CD1c-positive myeloid dendritic cell (primary cell): Measurements from ENCODE around the gene MSRB1.

Experiments
- DNase-seq: peaks from one replicate; pipeline ENCODE4 v3.0.0-alpha.2; 2016; ENCODE audit errors: extremely low spot score

Gene MSRB1, protein sequence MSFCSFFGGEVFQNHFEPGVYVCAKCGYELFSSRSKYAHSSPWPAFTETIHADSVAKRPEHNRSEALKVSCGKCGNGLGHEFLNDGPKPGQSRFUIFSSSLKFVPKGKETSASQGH

DNA sequence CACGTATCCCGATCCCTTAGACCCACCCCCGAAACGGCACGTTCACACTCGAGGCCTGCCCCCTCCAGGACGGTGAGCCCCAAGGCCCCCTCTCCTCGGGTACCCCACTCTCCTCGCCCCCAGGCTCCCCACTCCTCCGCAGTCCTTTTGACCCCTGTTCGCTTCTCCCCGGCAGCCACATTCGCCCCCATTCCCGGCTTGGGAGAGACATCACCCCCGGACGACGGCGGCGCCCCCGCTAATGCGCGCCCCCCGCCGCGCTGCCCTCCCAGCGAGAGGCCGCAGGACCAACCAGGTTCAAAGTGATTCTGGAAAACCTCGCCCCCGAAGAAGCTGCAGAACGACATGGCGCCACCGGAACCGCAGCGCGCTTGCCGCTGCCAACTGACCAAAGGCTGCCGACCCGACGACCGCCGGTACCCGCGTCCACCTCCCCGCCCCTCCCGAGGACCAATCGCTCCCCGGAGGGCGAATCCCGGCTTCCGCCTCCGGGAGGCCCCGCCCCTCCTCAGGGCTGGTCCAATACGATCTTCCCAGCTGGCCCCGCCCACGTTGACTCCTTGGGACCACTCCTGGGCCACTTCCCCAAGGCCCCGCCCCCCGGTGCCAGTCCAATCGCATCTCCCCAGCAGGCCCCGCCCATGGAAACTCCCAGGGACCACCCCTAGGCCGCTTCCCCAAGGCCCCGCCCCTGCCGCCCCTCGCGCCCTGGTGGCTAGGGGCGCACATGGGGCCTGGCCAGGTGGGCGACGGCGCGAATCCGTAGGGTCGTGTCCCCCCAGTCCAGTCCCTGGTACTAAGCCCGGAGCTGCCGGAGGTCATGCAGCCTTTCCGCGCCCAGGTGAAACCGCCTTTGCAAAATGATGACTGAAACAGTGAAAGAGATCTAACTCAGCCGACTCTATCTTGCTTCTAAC, at the start of gene MSRB1:
Gene MSRB1, minus strand, starts transcription at position 390 of the 917 bp plus-strand sequence. Its CDS starts 43 bp downstream, at position 347.
- DNase-seq: peak; percentile 100

DNA sequence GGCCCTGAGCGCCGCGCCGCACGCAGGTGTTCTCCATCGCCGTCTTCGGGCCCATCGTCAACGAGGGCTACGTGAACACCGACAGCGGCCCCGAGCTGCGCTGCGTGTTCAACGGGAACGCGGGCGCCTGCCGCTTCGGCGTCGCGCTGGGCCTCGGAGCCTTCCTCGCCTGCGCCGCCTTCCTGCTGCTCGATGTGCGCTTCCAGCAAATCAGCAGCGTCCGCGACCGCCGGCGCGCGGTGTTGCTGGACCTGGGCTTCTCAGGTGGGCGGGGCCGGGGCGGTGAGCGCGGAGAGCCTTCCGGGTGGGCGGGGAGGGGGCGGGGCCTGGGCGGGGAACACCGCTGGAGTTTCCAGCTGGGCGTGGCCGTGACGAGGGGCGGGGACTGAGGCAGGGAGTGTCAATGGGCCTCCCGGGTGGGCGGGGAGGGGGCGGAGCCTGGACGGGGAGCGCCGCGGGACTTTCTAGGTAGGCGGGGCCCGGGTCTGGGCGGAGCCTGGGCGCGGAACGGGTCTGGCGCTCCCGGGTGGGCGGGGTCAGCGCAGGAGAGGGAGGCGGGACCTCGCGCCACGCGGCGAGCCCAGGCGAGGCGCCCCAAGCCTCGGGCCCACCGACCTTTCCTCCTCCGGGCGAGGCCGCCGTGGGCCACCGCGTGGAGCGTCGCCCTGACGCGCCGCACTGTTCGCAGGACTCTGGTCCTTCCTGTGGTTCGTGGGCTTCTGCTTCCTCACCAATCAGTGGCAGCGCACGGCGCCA, 49.1 kb upstream of the MSRB1 start:
- peak; percentile 98 for DNase-seq

DNA sequence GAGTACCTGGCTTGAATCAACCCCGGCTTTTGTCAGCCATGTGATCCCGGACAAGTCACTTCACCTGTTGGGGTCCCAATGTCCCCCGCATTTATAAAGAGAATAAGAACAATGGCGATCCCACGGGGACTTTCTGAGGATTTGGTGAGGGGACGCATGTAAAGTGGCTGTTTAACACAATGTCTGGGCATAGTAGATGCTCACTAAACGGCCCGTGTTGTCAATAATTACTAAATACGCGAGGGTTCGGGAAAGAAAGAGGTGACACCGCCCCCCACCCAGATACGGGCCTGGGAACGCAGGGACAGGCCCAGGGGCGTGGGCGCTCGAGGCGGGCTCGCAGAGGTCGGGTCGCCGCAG, 48.6 kb upstream of the MSRB1 start:
- no peak for DNase-seq

DNA sequence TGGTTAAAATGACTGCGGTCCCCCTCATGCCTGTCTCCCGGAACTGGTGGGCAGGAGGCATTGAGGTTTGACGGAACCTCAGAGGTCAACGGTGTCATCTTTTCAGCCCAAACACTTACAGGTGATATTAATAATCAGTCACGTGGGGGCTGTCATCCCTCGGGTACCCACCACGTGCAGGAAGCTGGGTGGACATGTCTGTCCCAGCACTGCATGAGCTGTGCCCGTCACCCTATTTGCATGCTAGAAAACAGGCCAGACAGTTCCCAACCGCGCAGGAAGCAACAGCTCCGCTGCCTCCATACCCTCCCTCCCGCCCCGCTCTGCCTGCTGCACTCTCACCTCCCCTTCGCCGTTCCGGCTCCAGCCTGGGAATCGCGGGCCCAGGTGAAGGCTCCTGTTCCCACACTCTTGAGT, 48.1 kb upstream of the MSRB1 start:
- peak; percentile 36 for DNase-seq

DNA sequence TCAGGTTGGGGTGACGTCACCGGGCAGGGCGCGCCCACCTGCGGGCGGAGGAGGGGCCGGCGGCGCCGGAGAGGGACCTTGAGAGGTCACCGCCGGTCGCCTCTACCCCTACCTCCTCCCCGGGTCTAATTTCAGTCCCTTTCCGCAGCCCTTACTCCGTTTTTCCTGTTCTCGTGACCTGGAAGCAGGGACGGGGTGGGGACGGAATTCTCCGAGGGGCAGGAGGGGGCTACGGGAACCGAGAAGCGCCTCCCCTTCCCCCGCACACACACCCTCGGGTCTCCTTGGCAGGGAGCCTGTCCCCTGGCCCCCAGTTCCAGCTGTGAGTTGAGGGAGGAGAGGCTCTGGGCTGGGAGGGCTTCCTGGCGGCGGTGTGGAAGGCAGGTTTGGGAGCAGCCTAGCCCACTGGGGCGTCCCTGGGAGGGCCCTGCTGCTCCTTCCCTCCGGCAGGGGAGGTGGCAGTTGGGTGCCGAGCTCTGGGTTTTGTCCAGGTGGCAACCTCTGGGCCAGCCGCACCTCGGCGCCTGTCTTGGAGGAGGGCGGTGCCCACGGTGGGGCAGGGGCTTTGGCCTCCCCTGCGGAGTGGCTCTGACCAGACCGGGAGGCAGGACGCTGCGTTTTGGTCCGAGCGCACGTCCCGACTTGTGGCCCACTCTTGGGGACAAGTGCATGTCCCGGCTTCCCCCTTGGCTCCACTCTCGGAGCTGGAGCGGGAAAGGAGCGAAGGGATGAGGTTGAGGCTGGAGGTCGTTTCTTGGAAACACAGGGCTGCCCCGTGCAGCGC, 47.5 kb upstream of the MSRB1 start:
- DNase-seq: no peak

DNA sequence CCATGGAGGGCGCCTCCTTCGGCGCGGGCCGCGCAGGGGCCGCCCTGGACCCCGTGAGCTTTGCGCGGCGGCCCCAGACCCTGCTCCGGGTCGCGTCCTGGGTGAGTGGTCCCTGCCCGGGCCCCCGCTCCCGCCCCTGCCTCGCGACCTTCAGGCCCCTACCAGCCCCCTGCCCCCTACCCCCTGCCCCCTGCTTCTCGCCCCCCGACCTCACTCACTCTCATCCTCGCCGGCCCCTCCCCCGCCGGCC, 47.0 kb upstream of the MSRB1 start:
- DNase-seq: no peak

DNA sequence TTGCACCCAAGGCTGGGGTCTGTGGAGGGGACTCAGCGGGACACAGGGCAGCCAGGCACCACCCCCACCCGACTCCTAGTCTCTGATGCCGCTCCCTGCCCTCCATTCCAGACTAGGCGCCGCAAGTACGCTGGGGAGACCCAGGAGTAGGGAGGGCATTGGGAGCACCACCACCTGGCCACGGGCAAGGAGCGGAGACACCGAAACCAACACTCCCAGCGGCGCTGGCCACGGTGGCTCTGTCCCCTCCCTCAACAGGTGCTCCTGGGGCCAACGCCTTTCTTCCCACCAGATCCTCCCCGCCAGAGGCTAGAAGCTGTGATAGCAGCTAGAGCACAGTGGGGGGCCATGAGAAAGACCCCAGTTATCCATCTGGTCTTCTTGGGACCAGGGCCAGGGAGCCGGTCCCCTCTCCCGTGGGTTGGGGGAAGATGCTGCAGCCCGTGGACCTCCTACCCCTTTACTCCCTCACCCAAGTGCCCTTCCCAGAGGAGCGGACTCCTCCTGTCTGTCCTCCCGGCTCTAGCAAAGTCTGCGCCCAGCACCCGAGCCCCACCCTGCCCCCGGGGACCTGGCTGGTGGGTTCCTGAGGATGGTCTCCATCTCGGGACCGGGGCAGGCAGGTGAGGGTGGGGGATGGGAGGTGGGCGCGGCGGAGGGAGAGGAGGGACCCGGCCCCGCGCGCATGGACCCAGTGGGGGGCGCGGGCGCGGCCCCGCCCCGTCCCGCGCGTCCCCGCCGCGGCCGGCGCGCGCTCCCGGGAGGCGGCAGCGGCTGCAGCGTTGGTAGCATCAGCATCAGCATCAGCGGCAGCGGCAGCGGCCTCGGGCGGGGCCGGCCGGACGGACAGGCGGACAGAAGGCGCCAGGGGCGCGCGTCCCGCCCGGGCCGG, 46.5 kb upstream of the MSRB1 start, which contains the start of gene SYNGR3:
Gene SYNGR3, plus strand, starts transcription at position 762 of the 892 bp plus-strand sequence. CDS start 133 bp downstream, outside the sequence.
- DNase-seq: peak; percentile 25

DNA sequence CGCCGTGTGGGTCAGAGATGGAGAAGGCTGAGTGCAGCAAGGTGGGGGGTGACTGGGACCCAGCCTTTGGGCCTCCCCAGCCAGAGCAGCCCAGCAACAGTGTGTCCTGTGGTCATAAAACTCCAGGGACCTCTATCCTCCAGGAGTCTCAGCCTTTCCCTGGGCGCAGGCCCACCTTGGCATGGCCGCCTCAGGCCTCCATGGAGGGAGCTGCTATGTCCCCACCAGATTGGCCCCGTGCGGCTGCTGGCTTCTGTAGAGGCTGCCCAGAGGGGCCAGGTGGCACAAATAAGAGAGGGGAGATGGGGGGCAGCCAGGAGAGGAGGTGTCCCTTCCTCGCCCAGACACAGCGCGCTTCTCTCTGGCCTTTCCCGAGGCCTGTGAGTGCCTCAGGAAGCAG, 44.2 kb upstream of the MSRB1 start:
- no peak for DNase-seq

DNA sequence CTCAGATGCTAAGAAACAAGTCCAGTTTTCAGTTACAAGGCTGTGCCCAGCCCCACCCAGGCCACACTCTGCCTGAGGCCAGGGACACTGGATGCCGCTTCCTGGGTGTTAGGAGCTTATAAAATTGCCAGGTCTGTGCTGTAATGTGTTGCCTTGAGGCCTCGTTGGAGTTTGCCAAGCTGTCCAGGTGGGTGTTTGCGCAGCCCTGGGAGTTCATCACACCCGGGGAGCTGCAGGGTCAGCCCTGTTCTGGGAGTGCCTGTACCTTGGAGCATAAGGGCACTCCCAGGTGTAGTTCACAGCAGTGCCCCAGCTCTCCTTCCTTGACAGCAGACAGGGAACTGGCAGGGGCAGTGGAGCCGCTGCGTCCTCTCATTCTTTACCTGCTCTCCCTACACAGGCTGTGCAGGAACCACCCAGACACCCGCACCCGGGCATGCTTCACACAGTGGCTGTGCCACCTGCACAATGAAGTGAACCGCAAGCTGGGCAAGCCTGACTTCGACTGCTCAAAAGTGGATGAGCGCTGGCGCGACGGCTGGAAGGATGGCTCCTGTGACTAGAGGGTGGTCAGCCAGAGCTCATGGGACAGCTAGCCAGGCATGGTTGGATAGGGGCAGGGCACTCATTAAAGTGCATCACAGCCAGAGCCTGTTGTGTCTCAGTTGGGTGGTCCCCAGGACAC, 42.6 kb upstream of the MSRB1 start:
- no peak for DNase-seq

DNA sequence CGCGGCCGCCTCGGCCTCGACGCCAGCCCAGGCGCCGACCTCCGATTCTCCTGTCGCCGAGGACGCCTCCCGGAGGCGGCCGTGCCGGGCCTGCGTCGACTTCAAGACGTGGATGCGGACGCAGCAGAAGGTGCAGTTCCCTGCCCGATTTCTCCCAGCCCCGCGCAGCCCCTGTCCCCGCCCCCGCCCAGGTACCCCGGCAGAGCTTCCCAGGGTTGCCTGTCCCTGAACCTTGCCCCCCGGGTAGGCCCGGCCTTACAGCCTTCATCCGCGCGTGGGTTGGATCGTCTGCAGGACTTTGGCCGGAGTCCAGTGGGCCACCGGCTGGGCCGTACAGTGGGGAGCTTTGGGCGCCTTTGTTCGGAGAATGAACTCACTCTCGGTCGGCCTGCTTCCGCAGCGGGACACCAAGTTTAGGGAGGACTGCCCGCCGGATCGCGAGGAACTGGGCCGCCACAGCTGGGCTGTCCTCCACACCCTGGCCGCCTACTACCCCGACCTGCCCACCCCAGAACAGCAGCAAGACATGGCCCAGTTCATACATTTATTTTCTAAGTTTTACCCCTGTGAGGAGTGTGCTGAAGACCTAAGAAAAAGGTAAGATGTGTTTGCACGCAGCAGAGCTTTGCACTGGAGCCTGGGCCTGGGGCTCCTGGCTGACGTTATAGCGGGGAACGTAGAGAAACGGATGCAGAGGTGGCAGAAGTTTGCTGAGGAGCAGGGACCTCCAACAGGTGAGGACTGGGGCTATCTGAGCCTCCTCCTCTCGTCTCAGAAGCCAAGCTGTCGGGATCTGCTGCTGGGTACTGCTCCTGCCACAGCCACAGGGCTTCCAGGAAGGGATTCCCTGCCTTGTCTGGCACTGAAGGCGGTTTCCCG, 41.6 kb upstream of the MSRB1 start:
- DNase-seq: no peak

DNA sequence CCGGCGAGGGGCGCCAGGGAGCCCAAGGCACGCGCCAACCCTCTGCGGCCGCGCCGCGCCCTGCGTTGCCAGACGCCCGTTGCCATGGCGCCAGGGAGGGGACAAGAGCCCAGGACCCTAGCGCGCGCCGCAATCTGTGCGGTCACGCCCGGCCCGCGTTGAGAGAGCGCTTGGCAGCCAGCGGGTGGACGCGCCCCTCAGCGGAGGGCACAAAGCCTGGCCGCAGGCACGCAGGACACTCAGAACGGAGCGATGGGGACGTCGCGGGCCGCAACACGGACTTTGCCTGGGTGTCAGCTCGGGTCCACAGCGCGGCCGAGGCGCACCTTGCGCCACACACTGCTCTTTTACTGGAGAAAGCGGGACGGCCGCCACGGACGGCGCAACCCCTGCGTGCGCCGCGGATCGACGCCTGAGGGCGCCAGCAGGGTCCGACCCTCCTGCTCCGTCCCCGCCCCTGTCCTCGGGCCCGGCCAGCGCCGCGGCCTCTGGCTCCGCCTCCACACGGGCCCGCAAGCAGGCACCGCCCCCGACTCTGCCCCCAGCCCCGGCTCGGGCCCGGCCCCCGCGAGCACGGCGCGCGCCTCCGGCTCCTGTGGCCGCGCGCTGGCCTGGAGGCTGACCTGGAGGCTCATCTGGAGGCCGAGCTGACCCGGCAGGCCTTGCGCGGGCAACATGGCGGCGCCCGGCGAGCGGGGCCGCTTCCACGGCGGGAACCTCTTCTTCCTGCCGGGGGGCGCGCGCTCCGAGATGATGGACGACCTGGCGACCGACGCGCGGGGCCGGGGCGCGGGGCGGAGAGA, 40.7 kb upstream of the MSRB1 start, which contains the start of gene GFER:
Gene GFER, plus strand, starts transcription at position 650 of the 803 bp plus-strand sequence. Its CDS starts 26 bp downstream, at position 676.
- peak; percentile 95 for DNase-seq

DNA sequence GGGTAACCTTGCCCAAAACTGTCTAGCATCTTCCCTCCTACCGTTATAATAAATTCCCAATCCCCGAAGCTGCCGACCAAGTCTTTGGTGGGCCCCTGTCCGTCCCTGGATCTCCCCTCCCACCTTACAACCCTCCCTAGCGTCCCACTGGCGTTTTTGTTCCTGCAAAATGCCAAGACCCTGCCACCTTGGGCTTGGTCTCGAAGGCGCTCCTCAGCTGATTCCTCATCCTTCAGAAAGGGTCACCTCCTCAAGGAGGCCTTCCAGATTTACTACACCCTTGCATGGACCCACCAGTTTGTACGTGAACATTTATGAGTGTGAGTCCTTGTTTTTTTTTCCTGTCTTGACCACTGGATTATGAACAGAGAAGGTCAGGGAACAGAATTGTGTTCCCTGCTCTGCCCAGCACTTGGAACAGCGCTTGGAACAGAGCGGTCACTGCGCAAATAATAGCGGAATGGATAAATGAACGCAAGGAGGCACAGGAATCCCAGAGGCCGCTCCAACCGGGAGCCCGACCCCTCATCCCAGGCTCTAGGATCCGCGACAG, 40.1 kb upstream of the MSRB1 start:
- no peak for DNase-seq

DNA sequence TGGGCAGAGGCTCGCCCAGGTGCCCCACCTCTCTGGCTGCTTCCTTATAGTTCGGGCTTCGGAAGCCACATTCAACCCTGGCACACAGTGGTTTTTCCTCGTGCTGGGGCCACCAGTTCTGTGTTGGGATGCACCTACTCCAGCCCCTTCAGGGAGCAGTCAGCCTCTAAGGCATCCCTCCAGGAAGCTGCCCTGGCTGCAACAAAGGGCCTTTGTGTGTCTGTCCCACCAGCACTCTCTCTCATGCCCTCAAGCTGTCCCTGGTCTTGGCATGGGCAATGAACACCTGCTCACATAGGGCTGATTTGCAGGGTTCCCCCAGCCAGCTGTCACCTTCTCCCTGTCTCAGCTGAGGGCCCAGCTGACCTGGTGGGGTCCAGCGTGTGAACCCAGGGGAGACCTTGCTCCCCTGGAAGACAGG, 39.0 kb upstream of the MSRB1 start:
- DNase-seq: no peak

DNA sequence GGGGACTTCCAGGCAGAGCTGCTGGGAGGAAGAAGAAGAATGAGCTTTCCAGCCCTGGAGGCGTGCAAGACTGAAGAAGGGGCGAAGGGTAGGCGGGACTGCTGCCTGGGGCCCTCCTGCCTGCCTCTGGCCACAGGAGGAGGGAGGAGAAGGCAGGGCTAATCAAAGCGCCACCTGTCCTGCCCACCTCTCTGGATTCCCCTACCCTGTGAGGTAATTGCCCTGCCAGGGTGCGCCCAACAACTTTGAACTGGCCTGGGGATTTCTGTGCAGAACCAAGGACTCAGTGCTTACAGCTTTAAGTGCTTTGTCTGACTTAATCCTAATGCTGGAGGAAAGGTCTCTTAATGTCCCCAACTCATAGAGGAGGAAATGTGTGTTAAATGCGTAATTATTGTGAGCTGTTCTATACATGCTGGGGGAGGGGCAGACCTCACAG, 38.4 kb upstream of the MSRB1 start, which contains the start of gene NOXO1:
Gene NOXO1, minus strand, starts transcription at position 72 of the 439 bp plus-strand sequence. CDS start 290 bp downstream, outside the sequence.
- DNase-seq: no peak

DNA sequence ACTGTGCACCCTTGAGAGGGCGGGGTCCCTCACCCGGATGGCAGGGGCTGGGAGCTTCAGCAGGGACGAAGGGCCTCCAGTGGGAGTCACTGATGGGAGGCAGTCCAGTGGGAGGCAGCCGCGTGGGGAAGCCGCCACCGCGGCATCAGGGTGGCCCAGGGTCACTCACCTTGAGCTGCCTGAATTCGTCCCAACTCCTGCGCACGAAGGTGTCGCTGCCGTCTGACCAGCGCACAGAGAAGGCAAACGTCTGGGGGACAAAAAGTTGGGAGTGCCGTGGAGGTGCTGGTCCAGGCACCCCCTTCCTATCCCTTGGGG, 37.7 kb upstream of the MSRB1 start:
- DNase-seq: no peak

DNA sequence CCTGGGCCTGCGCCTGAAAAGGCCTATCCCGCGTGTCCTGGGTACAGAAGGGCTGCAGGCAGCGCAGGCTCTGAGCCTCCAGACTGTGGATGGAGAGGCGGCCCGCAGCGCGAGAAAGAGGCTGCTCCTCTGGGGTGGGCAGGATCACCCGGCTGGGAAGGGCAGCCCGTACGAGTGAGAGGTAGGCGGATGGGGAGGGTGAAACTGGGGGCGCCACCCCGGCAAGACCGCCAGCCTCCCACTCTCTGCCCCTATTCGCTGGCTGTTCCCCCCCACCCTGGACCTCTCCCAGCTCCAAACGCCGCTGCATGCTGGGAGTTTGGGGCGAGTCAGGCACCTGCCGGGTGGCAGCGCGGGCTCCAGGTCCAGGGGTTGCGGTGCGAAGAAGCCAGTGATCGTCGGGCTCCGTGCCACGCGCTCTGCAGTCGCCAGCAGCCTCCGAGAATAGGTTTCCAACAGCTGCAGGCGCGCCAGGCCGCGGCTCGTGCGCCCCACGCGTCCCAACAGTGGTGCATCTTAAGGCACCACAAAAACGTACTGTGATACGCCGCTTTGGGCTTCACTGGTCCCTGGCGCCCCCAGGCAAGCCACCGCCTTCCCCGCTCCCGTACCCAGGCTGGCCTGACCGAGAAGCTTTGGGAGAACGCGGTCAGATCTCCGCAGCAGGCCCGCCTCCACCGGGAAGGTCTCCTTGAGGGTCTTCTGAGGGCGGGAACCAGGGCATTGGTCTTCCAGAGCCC, 37.2 kb upstream of the MSRB1 start:
- DNase-seq: no peak
